Activated CD4-positive, alpha-beta T cell treated with anti-CD3 and anti-CD28 coated beads, Interleukin-2, amount 10 ng/mL, durations not matched to agents 7 days and 5 days (primary cell): ENCODE results near the gene MTX1. TPM values are rescaled to one million over a fixed set of nuclear protein-coding genes. Genes with fewer than 3 reads are reported as not detected.
"Not testable (repeated sequence)": the region's sequence is repeated elsewhere in the genome, so short reads cannot be mapped to it uniquely, and the experiment has no call there.

Experiments
- CTCF ChIA-PET: fragments of 350-600 bp; sonication (Branson Sonifier 250); formaldehyde crosslinking; loops from one replicate; lab custom pipeline; 2021; ENCODE audit warnings: antibody characterized with exemption; lab: Charles Lee
- POLR2A ChIA-PET: fragments of 350-600 bp; sonication (Branson Sonifier 250); formaldehyde crosslinking; loops from one replicate; lab custom pipeline; 2021; ENCODE audit warnings: antibody characterized with exemption; lab: Charles Lee
- DNase-seq: peaks from one replicate; pipeline ENCODE4 v3.0.0-alpha.2; 2020
- H3K27ac Mint-ChIP-seq: one replicate; pipeline ENCODE4 v1.8.0; 2021; ENCODE audit warnings: mild to moderate bottlenecking, moderate library complexity, mixed read lengths
- H3K27me3 Mint-ChIP-seq: one replicate; pipeline ENCODE4 v1.8.0; 2021; ENCODE audit warnings: mixed read lengths
- H3K36me3 Mint-ChIP-seq: one replicate; pipeline ENCODE4 v1.8.0; 2021; ENCODE audit warnings: low read depth, mixed read lengths
- H3K4me1 Mint-ChIP-seq: one replicate; pipeline ENCODE4 v1.8.0; 2021; ENCODE audit warnings: mixed read lengths
- H3K4me3 Mint-ChIP-seq: one replicate; pipeline ENCODE4 v1.8.0; 2021; ENCODE audit warnings: mild to moderate bottlenecking, moderate library complexity, mixed read lengths
- H3K9me3 Mint-ChIP-seq: one replicate; pipeline ENCODE4 v1.8.0; 2021; ENCODE audit warnings: mixed read lengths
- total RNA-seq, 2 experiments: library from RNA; stranded (reverse); gene quantifications; one replicate each; pipeline ENCODE4 v1.2.3, GENCODE V29; 2021

Gene MTX1
- total RNA-seq, result 10 to 100 TPM; 32.8 to 37.3 TPM

GRCh38 chr1:155208541-155209311 is at the start of gene MTX1:
TSS of gene MTX1 (plus strand) at chr1:155208695. CDS start at chr1:155208805, 110 bp downstream.
- H3K4me3 Mint-ChIP-seq, result peak within 1 kb of the TSS; percentile 82
- peaks cover 31% of the 10 kb centered on the region for H3K4me1 Mint-ChIP-seq
- ChIA-PET CTCF (interaction anchor here (0.8 to 2.2 kb wide), 4 partner anchors 11 to 36 kb away, joined by 3 to 21 read pairs (median 6); partner anchors contain the start of gene KRTCAP2), POLR2A (interaction anchor here (0.6 kb wide), 1 partner anchor 18 kb away, joined by 3 read pairs; no protein-coding TSS in a partner anchor)
- peaks cover 8% of the 10 kb centered on the region for H3K36me3 Mint-ChIP-seq
- peak; percentile 90 for DNase-seq
- peak within 1 kb of the TSS; percentile 91 for H3K27ac Mint-ChIP-seq
- H3K9me3 Mint-ChIP-seq, result no peaks in the 10 kb centered on the region
- no peaks in the 10 kb centered on the region for H3K27me3 Mint-ChIP-seq

- POLR2A ChIA-PET, result no interaction called here
- no peak for DNase-seq
- no peak overlapping the region for H3K27ac Mint-ChIP-seq
- no peaks in the 10 kb centered on the region for H3K4me1 Mint-ChIP-seq
- no peaks in the 10 kb centered on the region for H3K9me3 Mint-ChIP-seq
- no peaks in the 10 kb centered on the region for H3K36me3 Mint-ChIP-seq
- CTCF ChIA-PET, result interaction anchor here (0.7 to 0.9 kb wide), 2 partner anchors 14 to 24 kb away, joined by 3 read pairs; partner anchors contain the start of gene KRTCAP2
- H3K4me3 Mint-ChIP-seq, result no peak overlapping the region
- H3K27me3 Mint-ChIP-seq, result peaks cover 15% of the 10 kb centered on the region
Observed at GRCh38 chr1:155158991-155159390, 49.5 kb upstream of the MTX1 start.

- H3K9me3 Mint-ChIP-seq, result no peaks in the 10 kb centered on the region
- DNase-seq, result no peak
- ChIA-PET POLR2A (no interaction called here), CTCF (no interaction called here)
- H3K36me3 Mint-ChIP-seq, result no peaks in the 10 kb centered on the region
- no peaks in the 10 kb centered on the region for H3K4me1 Mint-ChIP-seq
- H3K27ac Mint-ChIP-seq, result no peak overlapping the region
- H3K4me3 Mint-ChIP-seq, result no peak overlapping the region
- H3K27me3 Mint-ChIP-seq, result peaks cover 8% of the 10 kb centered on the region
Observed at GRCh38 chr1:155160128-155160527, 48.4 kb upstream of the MTX1 start.

GRCh38 chr1:155162631-155163030 is 45.9 kb upstream of the MTX1 start:
- POLR2A ChIA-PET, DNase-seq, H3K27me3 Mint-ChIP-seq, H3K4me1 Mint-ChIP-seq, H3K4me3 Mint-ChIP-seq, H3K36me3 Mint-ChIP-seq, H3K27ac Mint-ChIP-seq, H3K9me3 Mint-ChIP-seq: not testable (repeated sequence)
- CTCF ChIA-PET, result interaction anchor here (1.0 to 1.3 kb wide), 2 partner anchors 17 to 65 kb away, joined by 3 read pairs; no protein-coding TSS in a partner anchor

GRCh38 chr1:155163785-155164184 is 44.7 kb upstream of the MTX1 start:
- CTCF ChIA-PET, result interaction anchor here (1.0 to 8.4 kb wide), 2 partner anchors 18 to 73 kb away, joined by 3 to 67 read pairs; no protein-coding TSS in a partner anchor
- H3K36me3 Mint-ChIP-seq, H3K4me3 Mint-ChIP-seq, H3K27ac Mint-ChIP-seq, DNase-seq, H3K27me3 Mint-ChIP-seq, H3K9me3 Mint-ChIP-seq, POLR2A ChIA-PET: not testable (repeated sequence)
- H3K4me1 Mint-ChIP-seq, result peaks cover 15% of the 10 kb centered on the region

GRCh38 chr1:155164625-155165024 is 43.9 kb upstream of the MTX1 start:
- H3K27me3 Mint-ChIP-seq, POLR2A ChIA-PET, H3K36me3 Mint-ChIP-seq, H3K9me3 Mint-ChIP-seq, H3K27ac Mint-ChIP-seq, DNase-seq, H3K4me3 Mint-ChIP-seq: not testable (repeated sequence)
- H3K4me1 Mint-ChIP-seq, result peaks cover 15% of the 10 kb centered on the region
- CTCF ChIA-PET, result interaction anchor here (8.4 kb wide), 1 partner anchor 74 kb away, joined by 67 read pairs; no protein-coding TSS in a partner anchor

GRCh38 chr1:155166051-155166470 is 42.4 kb upstream of the MTX1 start:
- no peak overlapping the region for H3K27ac Mint-ChIP-seq
- H3K36me3 Mint-ChIP-seq, result peaks cover 11% of the 10 kb centered on the region
- H3K4me1 Mint-ChIP-seq, result peaks cover 19% of the 10 kb centered on the region
- no peak overlapping the region for H3K4me3 Mint-ChIP-seq
- H3K27me3 Mint-ChIP-seq, result no peaks in the 10 kb centered on the region
- CTCF ChIA-PET, result interaction anchor here (0.6 to 8.4 kb wide), 9 partner anchors 15 to 563 kb away, joined by 3 to 67 read pairs (median 5); partner anchors contain the start of gene EFNA3
- POLR2A ChIA-PET, result no interaction called here
- H3K9me3 Mint-ChIP-seq, result no peaks in the 10 kb centered on the region
- no peak for DNase-seq

- peaks cover 23% of the 10 kb centered on the region for H3K4me1 Mint-ChIP-seq
- CTCF ChIA-PET, result interaction anchor here (0.6 to 8.4 kb wide), 15 partner anchors 9 to 562 kb away, joined by 3 to 67 read pairs (median 5); partner anchors contain the start of gene EFNA3
- H3K27ac Mint-ChIP-seq, result no peak overlapping the region
- peaks cover 11% of the 10 kb centered on the region for H3K36me3 Mint-ChIP-seq
- H3K4me3 Mint-ChIP-seq, result no peak overlapping the region
- no peaks in the 10 kb centered on the region for H3K9me3 Mint-ChIP-seq
- no peaks in the 10 kb centered on the region for H3K27me3 Mint-ChIP-seq
- POLR2A ChIA-PET, result no interaction called here
- DNase-seq, result no peak
Observed at GRCh38 chr1:155166471-155167165, 41.9 kb upstream of the MTX1 start.

- POLR2A ChIA-PET, result interaction anchor here (0.6 kb wide), 1 partner anchor 19 kb away, joined by 4 read pairs; no protein-coding TSS in a partner anchor
- Mint-ChIP-seq H3K27ac (no peak overlapping the region), H3K4me3 (peak overlapping the region; percentile 25), H3K27me3 (no peaks in the 10 kb centered on the region), H3K9me3 (no peaks in the 10 kb centered on the region), H3K36me3 (peaks cover 11% of the 10 kb centered on the region), H3K4me1 (peaks cover 31% of the 10 kb centered on the region)
- peak; percentile 91 for DNase-seq
- CTCF ChIA-PET, result interaction anchor here (0.6 to 8.4 kb wide), 27 partner anchors 8 to 116 kb away, joined by 3 to 67 read pairs (median 5); partner anchors contain the start of genes ADAM15 and EFNA3
Observed at GRCh38 chr1:155167166-155168104, 41.1 kb upstream of the MTX1 start.

- H3K9me3 Mint-ChIP-seq, H3K27ac Mint-ChIP-seq, DNase-seq, H3K27me3 Mint-ChIP-seq, POLR2A ChIA-PET: not testable (repeated sequence)
- Mint-ChIP-seq H3K36me3 (peaks cover 11% of the 10 kb centered on the region), H3K4me1 (peaks cover 33% of the 10 kb centered on the region), H3K4me3 (peak overlapping the region; percentile 25)
- CTCF ChIA-PET, result interaction anchor here (0.6 to 8.4 kb wide), 24 partner anchors 10 to 117 kb away, joined by 3 to 67 read pairs (median 4); partner anchors contain the start of genes ADAM15 and EFNA3
Observed at GRCh38 chr1:155168105-155168445, 40.4 kb upstream of the MTX1 start.

- no peak for DNase-seq
- no peaks in the 10 kb centered on the region for H3K27me3 Mint-ChIP-seq
- H3K4me3 Mint-ChIP-seq, result no peak overlapping the region
- H3K27ac Mint-ChIP-seq, result no peak overlapping the region
- H3K36me3 Mint-ChIP-seq, result peaks cover 11% of the 10 kb centered on the region
- ChIA-PET CTCF (interaction anchor here (0.8 to 8.4 kb wide), 24 partner anchors 9 to 117 kb away, joined by 3 to 67 read pairs (median 4); partner anchors contain the start of genes ADAM15 and SLC50A1), POLR2A (no interaction called here)
- peaks cover 39% of the 10 kb centered on the region for H3K4me1 Mint-ChIP-seq
- no peaks in the 10 kb centered on the region for H3K9me3 Mint-ChIP-seq
Observed at GRCh38 chr1:155168456-155169210, 39.9 kb upstream of the MTX1 start.
